ENCODE results near the gene MICU1. TPM values are rescaled to one million over a fixed set of nuclear protein-coding genes. Genes with fewer than 3 reads are reported as not detected.
A peak's percentile ranks its signal among the peaks of the same experiment; 100 is the strongest.

The MICU1 gene
- total and polyA plus RNA-seq, 2 of the 13 experiments (the other 11 are each of a cell fraction or from before 2014, with no cell fraction given) = 32.5 to 56.1 TPM

DNA sequence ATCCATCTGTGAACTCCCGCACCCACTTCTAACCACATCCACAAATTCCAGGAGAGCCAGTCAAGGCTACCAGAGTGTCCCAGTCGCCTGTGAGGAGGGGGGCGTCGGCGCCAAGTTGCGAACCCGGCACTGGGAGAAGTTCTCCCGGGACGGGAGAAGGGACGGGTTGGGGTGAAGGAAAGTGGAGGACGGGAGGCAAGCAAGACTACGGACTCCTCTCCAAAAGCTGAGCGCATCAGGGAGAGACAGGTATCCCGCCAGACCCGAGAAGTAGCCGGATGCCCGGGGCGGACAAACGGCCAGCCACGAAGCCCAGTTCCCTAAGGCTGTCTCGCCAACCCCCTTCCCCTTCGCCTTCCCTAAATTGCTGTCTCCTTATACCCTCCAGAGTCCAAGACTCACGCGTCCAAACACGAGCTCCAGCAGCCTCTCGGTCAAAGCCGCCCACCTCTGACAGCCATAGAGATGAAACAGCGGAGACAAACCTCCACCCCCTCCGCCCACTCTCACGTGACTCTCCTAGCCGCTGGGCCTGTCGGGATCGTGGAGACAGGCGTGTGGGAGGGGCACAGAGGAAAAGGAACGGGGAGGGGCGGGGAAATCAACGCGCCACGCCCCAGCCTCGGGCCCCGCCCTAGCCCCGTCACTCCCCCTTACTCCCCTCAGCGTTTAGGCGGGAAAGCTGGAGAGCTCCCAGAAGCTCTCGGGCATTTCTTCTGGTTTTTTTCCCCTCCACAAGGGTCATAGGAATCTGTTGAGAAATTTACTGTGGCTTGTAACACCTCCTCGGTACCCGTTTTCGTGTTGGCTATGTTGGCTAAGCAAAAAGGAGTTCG, at the start of gene MICU1 (continued):
- TF ChIP-seq, protein P1, sequence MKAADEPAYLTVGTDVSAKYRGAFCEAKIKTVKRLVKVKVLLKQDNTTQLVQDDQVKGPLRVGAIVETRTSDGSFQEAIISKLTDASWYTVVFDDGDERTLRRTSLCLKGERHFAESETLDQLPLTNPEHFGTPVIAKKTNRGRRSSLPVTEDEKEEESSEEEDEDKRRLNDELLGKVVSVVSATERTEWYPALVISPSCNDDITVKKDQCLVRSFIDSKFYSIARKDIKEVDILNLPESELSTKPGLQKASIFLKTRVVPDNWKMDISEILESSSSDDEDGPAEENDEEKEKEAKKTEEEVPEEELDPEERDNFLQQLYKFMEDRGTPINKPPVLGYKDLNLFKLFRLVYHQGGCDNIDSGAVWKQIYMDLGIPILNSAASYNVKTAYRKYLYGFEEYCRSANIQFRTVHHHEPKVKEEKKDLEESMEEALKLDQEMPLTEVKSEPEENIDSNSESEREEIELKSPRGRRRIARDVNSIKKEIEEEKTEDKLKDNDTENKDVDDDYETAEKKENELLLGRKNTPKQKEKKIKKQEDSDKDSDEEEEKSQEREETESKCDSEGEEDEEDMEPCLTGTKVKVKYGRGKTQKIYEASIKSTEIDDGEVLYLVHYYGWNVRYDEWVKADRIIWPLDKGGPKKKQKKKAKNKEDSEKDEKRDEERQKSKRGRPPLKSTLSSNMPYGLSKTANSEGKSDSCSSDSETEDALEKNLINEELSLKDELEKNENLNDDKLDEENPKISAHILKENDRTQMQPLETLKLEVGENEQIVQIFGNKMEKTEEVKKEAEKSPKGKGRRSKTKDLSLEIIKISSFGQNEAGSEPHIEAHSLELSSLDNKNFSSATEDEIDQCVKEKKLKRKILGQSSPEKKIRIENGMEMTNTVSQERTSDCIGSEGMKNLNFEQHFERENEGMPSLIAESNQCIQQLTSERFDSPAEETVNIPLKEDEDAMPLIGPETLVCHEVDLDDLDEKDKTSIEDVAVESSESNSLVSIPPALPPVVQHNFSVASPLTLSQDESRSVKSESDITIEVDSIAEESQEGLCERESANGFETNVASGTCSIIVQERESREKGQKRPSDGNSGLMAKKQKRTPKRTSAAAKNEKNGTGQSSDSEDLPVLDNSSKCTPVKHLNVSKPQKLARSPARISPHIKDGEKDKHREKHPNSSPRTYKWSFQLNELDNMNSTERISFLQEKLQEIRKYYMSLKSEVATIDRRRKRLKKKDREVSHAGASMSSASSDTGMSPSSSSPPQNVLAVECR (CRISPR knock-in tag; IDR thresholded peaks at IDR 0.05; ENCODE audit: borderline replicate concordance) = peak; percentile 93
- TF ChIP-seq, protein P2, sequence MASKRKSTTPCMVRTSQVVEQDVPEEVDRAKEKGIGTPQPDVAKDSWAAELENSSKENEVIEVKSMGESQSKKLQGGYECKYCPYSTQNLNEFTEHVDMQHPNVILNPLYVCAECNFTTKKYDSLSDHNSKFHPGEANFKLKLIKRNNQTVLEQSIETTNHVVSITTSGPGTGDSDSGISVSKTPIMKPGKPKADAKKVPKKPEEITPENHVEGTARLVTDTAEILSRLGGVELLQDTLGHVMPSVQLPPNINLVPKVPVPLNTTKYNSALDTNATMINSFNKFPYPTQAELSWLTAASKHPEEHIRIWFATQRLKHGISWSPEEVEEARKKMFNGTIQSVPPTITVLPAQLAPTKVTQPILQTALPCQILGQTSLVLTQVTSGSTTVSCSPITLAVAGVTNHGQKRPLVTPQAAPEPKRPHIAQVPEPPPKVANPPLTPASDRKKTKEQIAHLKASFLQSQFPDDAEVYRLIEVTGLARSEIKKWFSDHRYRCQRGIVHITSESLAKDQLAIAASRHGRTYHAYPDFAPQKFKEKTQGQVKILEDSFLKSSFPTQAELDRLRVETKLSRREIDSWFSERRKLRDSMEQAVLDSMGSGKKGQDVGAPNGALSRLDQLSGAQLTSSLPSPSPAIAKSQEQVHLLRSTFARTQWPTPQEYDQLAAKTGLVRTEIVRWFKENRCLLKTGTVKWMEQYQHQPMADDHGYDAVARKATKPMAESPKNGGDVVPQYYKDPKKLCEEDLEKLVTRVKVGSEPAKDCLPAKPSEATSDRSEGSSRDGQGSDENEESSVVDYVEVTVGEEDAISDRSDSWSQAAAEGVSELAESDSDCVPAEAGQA (IDR thresholded peaks at IDR 0.05; ENCODE audit: low read depth) = no peak
- TF ChIP-seq, protein P2 (CRISPR knock-in tag; IDR thresholded peaks at IDR 0.05; ENCODE audit: borderline replicate concordance) = no peak
- TF ChIP-seq, protein P3, sequence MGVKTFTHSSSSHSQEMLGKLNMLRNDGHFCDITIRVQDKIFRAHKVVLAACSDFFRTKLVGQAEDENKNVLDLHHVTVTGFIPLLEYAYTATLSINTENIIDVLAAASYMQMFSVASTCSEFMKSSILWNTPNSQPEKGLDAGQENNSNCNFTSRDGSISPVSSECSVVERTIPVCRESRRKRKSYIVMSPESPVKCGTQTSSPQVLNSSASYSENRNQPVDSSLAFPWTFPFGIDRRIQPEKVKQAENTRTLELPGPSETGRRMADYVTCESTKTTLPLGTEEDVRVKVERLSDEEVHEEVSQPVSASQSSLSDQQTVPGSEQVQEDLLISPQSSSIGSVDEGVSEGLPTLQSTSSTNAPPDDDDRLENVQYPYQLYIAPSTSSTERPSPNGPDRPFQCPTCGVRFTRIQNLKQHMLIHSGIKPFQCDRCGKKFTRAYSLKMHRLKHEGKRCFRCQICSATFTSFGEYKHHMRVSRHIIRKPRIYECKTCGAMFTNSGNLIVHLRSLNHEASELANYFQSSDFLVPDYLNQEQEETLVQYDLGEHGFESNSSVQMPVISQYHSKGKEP (CRISPR knock-in tag; IDR thresholded peaks at IDR 0.05) = no peak
- TF ChIP-seq POGZ (CRISPR knock-in tag; IDR thresholded peaks at IDR 0.05) (peak; percentile 93), RBAK (CRISPR knock-in tag; IDR thresholded peaks at IDR 0.05) (no peak), ZNF816 (CRISPR knock-in tag; IDR thresholded peaks at IDR 0.05; ENCODE audit: borderline replicate concordance) (no peak)
- TF ChIP-seq, protein P4, sequence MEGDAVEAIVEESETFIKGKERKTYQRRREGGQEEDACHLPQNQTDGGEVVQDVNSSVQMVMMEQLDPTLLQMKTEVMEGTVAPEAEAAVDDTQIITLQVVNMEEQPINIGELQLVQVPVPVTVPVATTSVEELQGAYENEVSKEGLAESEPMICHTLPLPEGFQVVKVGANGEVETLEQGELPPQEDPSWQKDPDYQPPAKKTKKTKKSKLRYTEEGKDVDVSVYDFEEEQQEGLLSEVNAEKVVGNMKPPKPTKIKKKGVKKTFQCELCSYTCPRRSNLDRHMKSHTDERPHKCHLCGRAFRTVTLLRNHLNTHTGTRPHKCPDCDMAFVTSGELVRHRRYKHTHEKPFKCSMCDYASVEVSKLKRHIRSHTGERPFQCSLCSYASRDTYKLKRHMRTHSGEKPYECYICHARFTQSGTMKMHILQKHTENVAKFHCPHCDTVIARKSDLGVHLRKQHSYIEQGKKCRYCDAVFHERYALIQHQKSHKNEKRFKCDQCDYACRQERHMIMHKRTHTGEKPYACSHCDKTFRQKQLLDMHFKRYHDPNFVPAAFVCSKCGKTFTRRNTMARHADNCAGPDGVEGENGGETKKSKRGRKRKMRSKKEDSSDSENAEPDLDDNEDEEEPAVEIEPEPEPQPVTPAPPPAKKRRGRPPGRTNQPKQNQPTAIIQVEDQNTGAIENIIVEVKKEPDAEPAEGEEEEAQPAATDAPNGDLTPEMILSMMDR (CRISPR knock-in tag; IDR thresholded peaks at IDR 0.05) = peak; percentile 12; the same call in 1 of the 2 replicates
- TF ChIP-seq, protein P5, sequence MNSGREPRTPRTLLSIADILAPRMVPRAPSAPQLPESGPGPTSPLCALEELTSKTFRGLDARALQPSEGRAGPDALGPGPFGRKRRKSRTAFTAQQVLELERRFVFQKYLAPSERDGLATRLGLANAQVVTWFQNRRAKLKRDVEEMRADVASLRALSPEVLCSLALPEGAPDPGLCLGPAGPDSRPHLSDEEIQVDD (CRISPR knock-in tag; IDR thresholded peaks at IDR 0.05; ENCODE audit: borderline replicate concordance) = no peak

Data from HepG2 (cell line).